Effector memory CD8-positive, alpha-beta T cell (primary cell): ENCODE measurements around the gene LOX.
"Not testable (repeated sequence)": the region's sequence is repeated elsewhere in the genome, so short reads cannot be mapped to it uniquely, and the experiment has no call there.

Source experiments
- ATAC-seq: fragments of 150-1000 bp; cut with Tn5 transposase; replicated peaks from 2 replicates; pipeline ENCODE4 v1.10.0; 2021; ENCODE audit warnings: mild to moderate bottlenecking, moderate library complexity
- DNase-seq, 3 experiments: peaks; one replicate each; pipeline ENCODE4 v3.0.0; 2021
- H3K27ac Mint-ChIP-seq, 2 donors: one replicate each; pipeline ENCODE4 v1.8.0; 2022; ENCODE audit warnings: mild to moderate bottlenecking in 2 of 2, mixed read lengths in 2 of 2, moderate library complexity in 2 of 2
- H3K27me3 Mint-ChIP-seq, 2 donors: one replicate each; pipeline ENCODE4 v1.8.0; 2022; ENCODE audit warnings: mixed read lengths in 2 of 2
- H3K36me3 Mint-ChIP-seq: one replicate; pipeline ENCODE4 v1.8.0; 2022; ENCODE audit warnings: mild to moderate bottlenecking, moderate library complexity, mixed read lengths; ENCODE audit not compliant: insufficient read depth
- H3K4me1 Mint-ChIP-seq, 2 donors: one replicate each; pipeline ENCODE4 v1.8.0; 2022; ENCODE audit warnings: low read depth in 2 of 2, mixed read lengths in 2 of 2
- H3K4me3 Mint-ChIP-seq, 2 donors: one replicate each; pipeline ENCODE4 v1.8.0; 2022; ENCODE audit warnings: mild to moderate bottlenecking in 2 of 2, mixed read lengths in 2 of 2, moderate library complexity in 2 of 2
- H3K9me3 Mint-ChIP-seq, 2 donors: one replicate each; pipeline ENCODE4 v1.8.0; 2022; ENCODE audit warnings: mixed read lengths in 2 of 2

The LOX gene

DNA sequence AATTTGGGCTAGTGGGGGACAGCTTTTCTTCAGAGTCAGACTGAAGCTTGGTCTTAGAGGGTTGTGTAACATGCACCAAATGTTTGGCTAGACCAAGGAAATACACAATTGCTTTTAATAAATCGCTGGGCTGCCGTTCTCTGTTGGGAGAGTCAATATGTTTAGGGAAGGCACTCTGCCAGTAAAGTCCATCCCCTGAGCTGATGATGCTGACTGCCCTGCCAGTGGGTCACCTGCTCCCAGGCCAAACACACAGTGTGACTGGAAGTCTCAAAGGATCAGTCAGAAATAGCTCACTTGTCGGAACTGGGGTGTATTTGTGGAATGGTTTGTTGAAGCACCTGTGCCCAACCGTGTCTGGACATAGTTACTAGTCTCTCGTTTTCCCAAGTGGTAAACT lies 33.4 kb upstream of the LOX start:
- H3K4me3 Mint-ChIP-seq, result no peak overlapping the region

DNA sequence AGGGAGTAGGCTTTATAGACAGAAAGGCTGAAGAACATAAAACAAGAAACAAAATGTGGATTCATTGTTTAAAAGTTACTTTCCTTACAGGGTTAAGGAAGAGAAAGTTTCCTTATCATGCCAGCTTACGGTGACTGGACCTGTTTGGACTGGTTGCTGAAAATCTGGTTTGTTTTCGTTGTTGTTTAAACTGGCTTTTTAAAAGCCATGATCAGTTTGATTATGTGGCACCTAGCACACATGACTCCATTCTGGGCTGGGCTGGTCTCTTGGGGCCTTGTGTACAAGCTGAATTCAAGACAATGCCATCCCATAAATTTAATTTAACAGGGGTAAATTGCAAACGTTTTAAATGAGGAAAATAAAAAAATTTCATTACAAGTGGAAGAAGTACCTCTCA lies 32.9 kb upstream of the LOX start:
- peaks cover 5 to 9% of the 10 kb centered on the region in 2 donors for H3K27me3 Mint-ChIP-seq
- H3K4me1 Mint-ChIP-seq, result no peaks in the 10 kb centered on the region

More for the DNA sequence above, 33.4 kb upstream of the LOX start:
- Mint-ChIP-seq H3K27ac (no peak overlapping the region), H3K27me3 (peaks cover 5 to 9% of the 10 kb centered on the region in 2 donors), H3K9me3 (no peaks in the 10 kb centered on the region), H3K36me3 (no peaks in the 10 kb centered on the region), H3K4me1 (no peaks in the 10 kb centered on the region)
- ATAC-seq, result no peak
- no peak for DNase-seq

GRCh38 chr5:122107016-122107415 lies 29.0 kb upstream of the LOX start:
- no peak for DNase-seq
- Mint-ChIP-seq H3K36me3 (no peaks in the 10 kb centered on the region), H3K9me3 (no peaks in the 10 kb centered on the region), H3K4me1 (no peaks in the 10 kb centered on the region), H3K27me3 (peaks cover 9 to 10% of the 10 kb centered on the region in 2 donors), H3K4me3 (no peak overlapping the region), H3K27ac (no peak overlapping the region)
- no peak for ATAC-seq

More for the DNA sequence above, 32.9 kb upstream of the LOX start:
- Mint-ChIP-seq H3K27ac (no peak overlapping the region), H3K36me3 (no peaks in the 10 kb centered on the region), H3K9me3 (no peaks in the 10 kb centered on the region), H3K4me3 (no peak overlapping the region)
- DNase-seq, result no peak
- no peak for ATAC-seq

DNA sequence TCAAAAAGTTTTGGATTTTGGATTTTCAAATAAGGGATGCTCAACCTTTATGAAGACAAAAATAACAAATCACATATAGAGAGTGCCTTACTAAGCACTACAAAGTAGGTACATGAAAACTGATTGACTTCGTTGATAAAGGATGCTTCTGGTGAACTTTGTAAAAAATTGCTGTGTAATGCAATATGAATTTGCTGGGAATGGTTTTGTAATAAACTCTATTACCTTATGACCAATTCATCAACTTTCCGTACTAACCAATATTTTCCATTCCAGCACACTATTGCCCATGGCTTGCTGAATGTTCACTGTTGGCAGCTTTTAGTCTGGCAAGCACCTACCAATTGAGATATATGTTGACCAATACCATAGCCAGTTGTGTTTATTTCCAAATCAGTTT lies 27.9 kb upstream of the LOX start:
- Mint-ChIP-seq H3K4me3 (no peak overlapping the region), H3K9me3 (no peaks in the 10 kb centered on the region), H3K27me3 (peaks cover 9 to 10% of the 10 kb centered on the region in 2 donors), H3K36me3 (no peaks in the 10 kb centered on the region), H3K27ac (no peak overlapping the region), H3K4me1 (no peaks in the 10 kb centered on the region)
- DNase-seq (no peak), ATAC-seq (no peak)

GRCh38 chr5:122102825-122103224 lies 24.8 kb upstream of the LOX start:
- H3K27me3 Mint-ChIP-seq, result peaks cover 5 to 6% of the 10 kb centered on the region in 2 donors
- no peaks in the 10 kb centered on the region for H3K4me1 Mint-ChIP-seq
- no peaks in the 10 kb centered on the region for H3K36me3 Mint-ChIP-seq
- H3K4me3 Mint-ChIP-seq, result no peak overlapping the region
- DNase-seq (no peak), ATAC-seq (no peak)
- no peaks in the 10 kb centered on the region for H3K9me3 Mint-ChIP-seq
- H3K27ac Mint-ChIP-seq, result no peak overlapping the region

GRCh38 chr5:122101636-122102285 lies 23.7 kb upstream of the LOX start:
- H3K36me3 Mint-ChIP-seq, result no peaks in the 10 kb centered on the region
- ATAC-seq (no peak), DNase-seq (no peak)
- H3K4me1 Mint-ChIP-seq, result no peaks in the 10 kb centered on the region
- no peak overlapping the region for H3K4me3 Mint-ChIP-seq
- H3K9me3 Mint-ChIP-seq, result no peaks in the 10 kb centered on the region
- H3K27me3 Mint-ChIP-seq, result peaks cover 0 to 5% of the 10 kb centered on the region in 2 donors
- no peak overlapping the region for H3K27ac Mint-ChIP-seq

DNA sequence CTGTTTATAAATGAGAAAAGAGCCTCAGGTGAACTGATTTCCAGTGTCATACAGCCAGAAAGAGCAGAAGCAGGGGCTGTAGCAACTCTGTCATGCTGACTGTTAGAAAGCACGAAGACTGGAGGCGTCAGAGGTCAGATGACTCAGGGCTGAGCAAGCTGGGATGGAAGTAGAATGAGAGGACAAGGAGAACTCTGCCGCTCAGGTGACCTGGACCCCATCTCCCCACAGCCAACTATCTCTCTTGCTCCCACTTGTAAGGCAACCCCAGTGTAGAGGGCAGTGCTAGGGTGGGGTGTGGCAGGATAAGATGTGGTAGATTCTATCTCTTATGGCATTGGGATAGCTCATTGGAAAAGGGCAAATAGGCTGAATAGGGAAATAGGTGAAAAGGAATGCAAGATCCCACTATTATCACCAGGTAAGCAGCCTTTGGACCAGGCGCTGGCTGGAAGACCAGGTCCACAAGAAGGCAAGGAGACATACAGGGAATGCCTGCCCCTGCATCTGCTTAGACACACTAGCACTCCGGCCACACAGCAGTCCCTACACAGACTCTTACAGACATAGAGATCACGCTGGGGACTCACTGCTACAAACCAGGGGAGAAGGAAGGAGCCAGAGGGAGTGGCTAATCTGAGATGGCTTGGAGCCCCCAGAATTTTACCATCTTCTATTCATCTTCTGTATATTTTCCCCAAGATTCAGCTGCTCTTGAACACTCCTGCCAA lies 21.2 kb upstream of the LOX start:
- Mint-ChIP-seq H3K27me3 (no peaks in the 10 kb centered on the region), H3K27ac (no peak overlapping the region), H3K4me1 (no peaks in the 10 kb centered on the region), H3K9me3 (no peaks in the 10 kb centered on the region), H3K4me3 (no peak overlapping the region), H3K36me3 (no peaks in the 10 kb centered on the region)
- ATAC-seq (no peak), DNase-seq (no peak)

- Mint-ChIP-seq H3K27me3 (no peaks in the 10 kb centered on the region), H3K27ac (no peak overlapping the region), H3K36me3 (no peaks in the 10 kb centered on the region), H3K4me1 (no peaks in the 10 kb centered on the region), H3K4me3 (no peak overlapping the region), H3K9me3 (no peaks in the 10 kb centered on the region)
- no peak for DNase-seq
- no peak for ATAC-seq
These were observed 19.3 kb upstream of the LOX start for GRCh38 chr5:122097391-122097790.

- H3K4me1 Mint-ChIP-seq, result no peaks in the 10 kb centered on the region
- ATAC-seq (no peak), DNase-seq (no peak)
- H3K27me3 Mint-ChIP-seq, result no peaks in the 10 kb centered on the region
- H3K4me3 Mint-ChIP-seq, result no peak overlapping the region
- no peaks in the 10 kb centered on the region for H3K9me3 Mint-ChIP-seq
- H3K27ac Mint-ChIP-seq, result no peak overlapping the region
- H3K36me3 Mint-ChIP-seq, result no peaks in the 10 kb centered on the region
These were observed 17.1 kb upstream of the LOX start for GRCh38 chr5:122095158-122095557.

DNA sequence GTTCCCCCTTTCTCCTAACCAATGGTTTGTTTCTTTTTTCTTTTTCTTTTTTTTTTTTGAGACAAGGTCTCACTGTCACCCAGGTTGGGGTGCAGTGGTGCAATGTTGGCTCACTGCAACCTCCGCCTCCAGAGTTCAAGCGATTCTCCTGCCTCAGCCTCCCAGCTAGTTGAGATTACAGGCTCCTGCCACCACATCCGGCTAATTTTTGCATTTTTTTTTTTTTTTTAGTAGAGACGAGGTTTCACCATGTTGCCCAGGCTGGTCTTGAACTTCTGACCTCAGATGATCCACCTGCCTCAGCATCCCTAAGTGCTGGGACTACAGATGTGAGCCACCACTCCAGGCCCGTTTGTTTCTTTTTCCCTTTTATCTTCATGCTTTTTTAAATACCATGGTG lies 16.2 kb upstream of the LOX start:
- not testable (repeated sequence) for H3K27ac Mint-ChIP-seq, H3K9me3 Mint-ChIP-seq, H3K36me3 Mint-ChIP-seq, H3K4me3 Mint-ChIP-seq, H3K27me3 Mint-ChIP-seq, ATAC-seq, DNase-seq, H3K4me1 Mint-ChIP-seq

DNA sequence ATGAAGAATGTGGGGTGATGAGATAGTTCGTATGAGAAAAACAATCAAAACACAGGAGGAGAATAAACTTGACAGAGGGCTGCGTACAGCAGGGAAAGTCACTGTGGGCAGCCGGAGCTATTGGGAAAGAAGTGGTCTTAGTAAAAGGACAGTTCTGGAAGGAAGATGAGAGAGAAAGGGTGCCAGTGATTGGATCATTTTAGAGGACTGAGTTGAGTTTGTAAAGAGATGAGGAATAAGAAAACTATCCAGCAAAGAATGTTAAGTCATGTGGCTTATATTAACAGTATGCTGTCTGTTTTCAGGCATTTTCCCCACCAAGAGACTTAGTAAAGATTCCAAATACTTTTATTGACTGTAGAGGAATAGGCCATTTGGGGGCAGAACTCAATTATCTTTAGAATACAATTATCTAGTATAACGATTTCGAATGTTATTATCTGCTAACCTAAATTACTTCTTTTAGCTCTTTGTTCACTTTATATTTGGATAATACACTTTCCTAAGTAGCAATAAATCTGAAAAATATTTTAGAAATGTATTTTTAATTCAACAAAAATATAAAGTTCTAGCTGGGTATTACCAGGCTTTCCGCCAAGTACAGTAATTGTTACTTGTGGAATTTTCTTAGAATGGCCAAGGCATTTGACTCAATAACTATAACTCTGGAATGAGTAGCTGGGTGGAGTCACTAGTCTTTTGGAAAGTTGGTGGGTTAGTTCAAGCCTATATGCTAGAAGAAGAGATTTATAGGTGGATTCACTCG lies 15.5 kb upstream of the LOX start:
- no peak for DNase-seq

DNA sequence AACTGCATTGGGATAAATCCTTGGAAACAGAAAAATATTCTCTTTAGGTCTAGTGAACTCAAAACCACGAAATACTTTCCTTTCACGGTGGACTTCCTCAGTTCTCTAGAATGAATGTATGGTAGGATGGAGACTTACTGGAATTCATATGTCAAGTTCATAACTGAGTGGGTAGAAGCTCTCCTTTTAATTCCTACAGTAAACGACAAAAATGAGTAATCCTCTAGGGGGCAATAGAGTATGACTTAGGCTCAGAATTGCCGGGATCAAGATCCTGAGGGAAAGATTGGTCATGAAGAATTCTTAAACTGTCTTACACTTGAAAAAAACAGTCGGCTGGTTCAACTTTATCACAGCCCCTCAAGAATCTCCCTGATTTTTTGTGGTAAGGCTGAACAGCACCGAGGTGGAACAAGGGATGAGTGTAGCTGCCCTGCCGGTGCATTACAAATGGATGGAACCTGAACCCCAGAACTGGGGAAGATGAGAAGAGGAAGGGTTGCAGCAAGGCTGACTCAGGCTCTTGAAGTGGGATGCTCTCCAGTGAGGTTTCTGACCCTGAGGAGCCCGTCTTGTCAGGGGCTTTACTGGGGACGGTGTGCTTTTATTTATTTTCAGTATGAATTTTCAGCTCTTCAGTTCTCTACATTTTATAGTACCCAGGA lies 14.0 kb upstream of the LOX start:
- ATAC-seq (no peak), DNase-seq (no peak)
- H3K27me3 Mint-ChIP-seq, result no peaks in the 10 kb centered on the region
- no peaks in the 10 kb centered on the region for H3K4me1 Mint-ChIP-seq
- H3K4me3 Mint-ChIP-seq, result no peak overlapping the region
- H3K9me3 Mint-ChIP-seq, result no peaks in the 10 kb centered on the region
- H3K36me3 Mint-ChIP-seq, result no peaks in the 10 kb centered on the region
- H3K27ac Mint-ChIP-seq, result no peak overlapping the region

More for the DNA sequence above, 15.5 kb upstream of the LOX start:
- Mint-ChIP-seq H3K4me1 (no peaks in the 10 kb centered on the region), H3K4me3 (no peak overlapping the region), H3K27me3 (no peaks in the 10 kb centered on the region), H3K9me3 (no peaks in the 10 kb centered on the region), H3K36me3 (no peaks in the 10 kb centered on the region), H3K27ac (no peak overlapping the region)
- no peak for ATAC-seq

- no peaks in the 10 kb centered on the region for H3K27me3 Mint-ChIP-seq
- no peak for ATAC-seq
- no peak overlapping the region for H3K27ac Mint-ChIP-seq
- no peaks in the 10 kb centered on the region for H3K36me3 Mint-ChIP-seq
- H3K9me3 Mint-ChIP-seq, result no peaks in the 10 kb centered on the region
- no peak overlapping the region for H3K4me3 Mint-ChIP-seq
- DNase-seq, result no peak
- no peaks in the 10 kb centered on the region for H3K4me1 Mint-ChIP-seq
These were observed 11.3 kb upstream of the LOX start for GRCh38 chr5:122089096-122090013.
